Mucosa of descending colon (tissue), 3 donors: Measurements from ENCODE around the gene FAM3A. TPM values are rescaled to one million over a fixed set of nuclear protein-coding genes. Genes with fewer than 3 reads are reported as not detected.
A peak's percentile ranks its signal among the peaks of the same experiment; 100 is the strongest.

Experiments used
- ATAC-seq: fragments of 200-7000 bp; cut with Tn5 transposase; one replicate; pipeline ENCODE4 v1.9.1; 2020; ENCODE audit warnings: mild to moderate bottlenecking, moderate library complexity
- DNase-seq, 3 donors: peaks; one replicate each; pipeline ENCODE4 v3.0.0-alpha.2; 2020
- H3K36me3 ChIP-seq: fragments of 200-600 bp; one replicate; pipeline ENCODE4 v1.8.0; 2021; ENCODE audit warnings: low read depth, mild to moderate bottlenecking
- H3K4me1 ChIP-seq: fragments of 200-600 bp; one replicate; pipeline ENCODE4 v1.8.0; 2021; ENCODE audit warnings: low read depth, mild to moderate bottlenecking
- H3K4me3 ChIP-seq: fragments of 200-600 bp; one replicate; pipeline ENCODE4 v1.8.0; 2021; ENCODE audit warnings: mild to moderate bottlenecking
- H3K9me3 ChIP-seq: fragments of 200-600 bp; one replicate; pipeline ENCODE4 v1.8.0; 2021; ENCODE audit warnings: mild to moderate bottlenecking
- intact Hi-C, 2 donors: fragments of 100-400 bp; cut with DNase I in 1 of 2; cut with micrococcal nuclease in 1 of 2; formaldehyde crosslinking; loops; one replicate each; pipeline versions ENCODE4 v1.11.0 to v1.11.1; 2022; cut with DNase I, micrococcal nuclease
- total RNA-seq, 3 donors: library from RNA; stranded (reverse); fragmentation: NEBNext Ultra II Directional in 2 of 3; extraction: Animal tissue kit (Norgen Biotek cat#: 25700) in 2 of 3; gene quantifications; one replicate each; pipeline versions ENCODE4 v1.2.1 to v1.2.4, GENCODE V29; 2021 to 2023
- TF ChIP-seq, protein P1 (sequence below): fragments of 200-600 bp; IDR thresholded peaks from one replicate; pipeline ENCODE4 v1.8.0; 2022; ENCODE audit warnings: antibody characterized with exemption, mild to moderate bottlenecking
- donor health status: DM: no; HTN: no; CAD: no; lungs with moderate emphysema.
- donor health status: DM: no; HTN: no; CAD: no.
- donor health status: DM: no; HTN: yes; CAD: no.

FAM3A gene
- total RNA-seq, 3 donors from 2014 or later = 52.5 to 75.6 (median 64.8) TPM

DNA sequence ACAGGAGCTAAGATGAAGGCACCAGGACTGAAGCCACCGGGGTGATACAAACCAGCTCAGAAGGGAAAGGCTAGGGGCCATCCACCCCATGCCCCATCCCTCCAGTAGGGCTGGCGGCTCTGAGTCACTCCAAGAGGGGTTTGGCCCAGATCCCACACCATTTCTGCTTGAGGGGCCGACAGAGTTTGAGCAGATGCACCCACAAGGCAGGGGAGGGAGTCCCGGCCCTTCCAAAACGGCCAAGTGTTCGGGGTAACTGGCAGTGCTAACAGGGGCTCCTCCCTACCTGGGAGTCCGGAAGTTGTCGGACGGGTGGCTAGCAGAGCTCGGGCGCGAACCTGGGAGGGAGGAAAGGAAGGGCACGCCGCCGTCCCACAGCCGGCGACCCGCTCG, 26.0 kb downstream of the FAM3A start:
- Histone ChIP-seq H3K4me1 (no peaks in the 10 kb centered on the region), H3K4me3 (peak overlapping the region; percentile 51), H3K36me3 (no peaks in the 10 kb centered on the region), H3K9me3 (no peaks in the 10 kb centered on the region)
- intact Hi-C loops = no loop called here
- ATAC-seq = peak; percentile 24
- TF ChIP-seq, protein P1, sequence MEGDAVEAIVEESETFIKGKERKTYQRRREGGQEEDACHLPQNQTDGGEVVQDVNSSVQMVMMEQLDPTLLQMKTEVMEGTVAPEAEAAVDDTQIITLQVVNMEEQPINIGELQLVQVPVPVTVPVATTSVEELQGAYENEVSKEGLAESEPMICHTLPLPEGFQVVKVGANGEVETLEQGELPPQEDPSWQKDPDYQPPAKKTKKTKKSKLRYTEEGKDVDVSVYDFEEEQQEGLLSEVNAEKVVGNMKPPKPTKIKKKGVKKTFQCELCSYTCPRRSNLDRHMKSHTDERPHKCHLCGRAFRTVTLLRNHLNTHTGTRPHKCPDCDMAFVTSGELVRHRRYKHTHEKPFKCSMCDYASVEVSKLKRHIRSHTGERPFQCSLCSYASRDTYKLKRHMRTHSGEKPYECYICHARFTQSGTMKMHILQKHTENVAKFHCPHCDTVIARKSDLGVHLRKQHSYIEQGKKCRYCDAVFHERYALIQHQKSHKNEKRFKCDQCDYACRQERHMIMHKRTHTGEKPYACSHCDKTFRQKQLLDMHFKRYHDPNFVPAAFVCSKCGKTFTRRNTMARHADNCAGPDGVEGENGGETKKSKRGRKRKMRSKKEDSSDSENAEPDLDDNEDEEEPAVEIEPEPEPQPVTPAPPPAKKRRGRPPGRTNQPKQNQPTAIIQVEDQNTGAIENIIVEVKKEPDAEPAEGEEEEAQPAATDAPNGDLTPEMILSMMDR = no peak
- peak in 2 of 3 donors; percentile 31 to 72 for DNase-seq

GRCh38 chrX:154489182-154489581, 26.9 kb downstream of the FAM3A start:
- ATAC-seq (no peak), DNase-seq (no peak)
- intact Hi-C loops = no loop called here
- H3K36me3 ChIP-seq = no peaks in the 10 kb centered on the region
- TF ChIP-seq, protein P1 = no peak
- H3K4me1 ChIP-seq = no peaks in the 10 kb centered on the region
- H3K4me3 ChIP-seq = no peak overlapping the region
- H3K9me3 ChIP-seq = no peaks in the 10 kb centered on the region

DNA sequence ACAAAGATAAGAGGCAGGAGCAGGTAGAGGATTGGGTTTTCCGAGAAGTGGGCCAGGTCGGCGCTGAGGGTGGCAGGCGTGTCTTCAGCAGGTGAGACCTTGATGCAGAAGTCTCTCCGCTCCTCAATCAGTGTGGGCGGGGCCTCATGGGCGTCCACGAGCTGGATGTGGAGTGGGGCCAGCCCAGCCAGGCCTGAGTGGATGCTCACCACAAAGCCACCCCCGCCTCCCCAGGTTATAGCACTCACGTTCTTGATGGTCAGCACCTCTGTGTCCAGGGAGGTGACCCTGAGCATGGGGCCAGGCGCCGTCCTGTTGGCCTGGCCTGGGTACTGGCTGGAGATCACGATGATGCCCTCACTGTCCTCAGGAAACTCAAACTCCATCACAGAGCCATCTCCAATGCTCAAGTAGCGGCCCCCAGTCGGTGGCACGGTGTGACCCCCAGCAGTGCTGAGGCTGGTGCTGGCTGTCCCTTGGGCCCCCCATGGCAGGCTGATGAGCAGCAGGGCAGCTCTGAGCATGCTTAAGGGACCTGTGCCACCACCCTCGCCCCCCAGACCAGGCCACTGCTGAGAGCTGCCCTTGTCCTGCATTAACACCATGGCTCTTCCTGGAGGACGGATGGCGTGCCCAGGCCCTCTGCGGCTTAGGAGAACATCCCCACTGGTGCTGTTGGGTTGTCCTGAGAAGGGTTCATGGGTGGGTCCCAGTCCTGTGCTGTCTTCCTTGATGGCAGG, 27.5 kb downstream of the FAM3A start:
- intact Hi-C loops = no loop called here
- no peaks in the 10 kb centered on the region for H3K4me1 ChIP-seq
- ATAC-seq (no peak), DNase-seq (no peak)
- TF ChIP-seq, protein P1 = no peak
- no peaks in the 10 kb centered on the region for H3K9me3 ChIP-seq
- no peaks in the 10 kb centered on the region for H3K36me3 ChIP-seq
- no peak overlapping the region for H3K4me3 ChIP-seq

- H3K9me3 ChIP-seq = no peaks in the 10 kb centered on the region
- intact Hi-C loops = no loop called here
- no peaks in the 10 kb centered on the region for H3K4me1 ChIP-seq
- ATAC-seq (no peak), DNase-seq (no peak)
- no peak overlapping the region for H3K4me3 ChIP-seq
- H3K36me3 ChIP-seq = no peaks in the 10 kb centered on the region
- TF ChIP-seq, protein P1 = no peak
Measured at GRCh38 chrX:154487518-154488290, 28.3 kb downstream of the FAM3A start.

GRCh38 chrX:154486396-154487207, 29.4 kb downstream of the FAM3A start, which contains the start of gene UBL4A:
Gene UBL4A, minus strand, starts transcription at chrX:154486615. Its CDS starts 31 bp downstream, at chrX:154486584.
- H3K4me1 ChIP-seq = no peaks in the 10 kb centered on the region
- H3K9me3 ChIP-seq = no peaks in the 10 kb centered on the region
- H3K4me3 ChIP-seq = peak within 1 kb of the TSS; percentile 65
- intact Hi-C loops = no loop called here
- no peaks in the 10 kb centered on the region for H3K36me3 ChIP-seq
- TF ChIP-seq, protein P1 = no peak
- DNase-seq = peak; percentile 59 to 81 (median 79)
- ATAC-seq = peak; percentile 58
